Adipose tissue (tissue), 3 donors: ENCODE measurements around the gene PDE6D. TPM values are rescaled to one million over a fixed set of nuclear protein-coding genes. Genes with fewer than 3 reads are reported as not detected.

Experiments used
- H3K27ac ChIP-seq: one replicate; pipeline ENCODE4 v1.5.1; 2013; ENCODE audit warnings: low read depth, low read length
- WGBS, 3 donors: extraction: QIAGEN DNeasy Blood & Tissue Kit; methylation state at CpG; one replicate each; pipeline ENCODE4 v1.1.7; 2013; 5-methylcytosine and 5-hydroxymethylcytosine counted together
- polyA plus RNA-seq, 3 donors: library from polyadenylated mRNA; stranded (reverse); fragments of 200-250 nt; gene quantifications; one replicate each; pipeline ENCODE4 v1.2.3, GENCODE V29; 2013
- donor health status: healthy with polysubstance abuse.
- donor health status: Bipolar disorder and iron deficiency.
- donor health status: healthy.

PDE6D gene
- polyA plus RNA-seq = 10 to 100 TPM; 11.4 to 36.8 (median 18.1) TPM

DNA sequence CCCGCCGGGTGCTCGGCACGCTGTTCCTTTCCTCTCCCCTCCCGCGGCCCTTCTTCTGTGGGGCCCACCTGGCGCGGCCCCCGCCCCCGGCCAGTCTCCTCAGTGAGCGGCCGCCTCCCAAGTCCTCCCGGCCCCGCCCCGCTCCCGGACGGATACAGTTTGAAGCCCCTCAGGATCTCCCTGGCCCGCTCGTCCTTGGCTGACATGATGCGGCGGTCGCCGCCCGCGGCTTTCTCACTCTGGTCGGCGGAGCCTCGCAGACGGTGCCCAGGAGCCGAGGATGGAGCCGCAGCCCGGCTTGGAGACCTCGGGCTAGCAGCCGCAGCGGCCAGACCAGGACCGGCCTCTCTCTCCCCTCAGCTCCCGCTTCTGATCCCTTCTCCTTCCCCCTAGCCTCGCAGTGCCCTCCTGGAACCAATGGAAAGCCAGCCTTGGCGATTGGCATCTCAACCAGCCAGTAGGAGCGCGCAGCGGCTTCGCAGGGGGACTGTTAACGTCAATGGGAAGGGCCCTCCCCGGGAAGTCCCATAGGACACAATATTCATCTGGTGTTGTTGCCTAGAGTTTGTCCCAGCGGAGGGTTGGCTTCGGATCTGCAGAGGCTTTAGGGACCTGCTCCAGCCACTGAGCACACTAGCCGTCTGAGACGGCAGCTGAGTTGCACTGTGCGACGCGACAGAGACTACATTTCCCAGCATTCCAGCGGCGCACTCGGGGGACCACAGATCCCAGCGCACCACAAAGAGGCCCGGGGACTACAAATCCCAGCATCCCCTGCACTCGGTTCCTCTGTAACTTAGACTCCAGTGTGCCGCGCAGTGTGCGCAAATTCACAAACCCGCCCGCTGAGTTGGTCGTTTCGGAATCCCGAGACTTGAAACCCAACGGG, at the start of gene PDE6D:
Gene PDE6D (minus strand): TSS at position 374 of the 889 bp plus-strand sequence. CDS start 168 bp downstream, at position 206.
- WGBS, 3 donors = 0 to 1% (median 1%) methylated on average over 51 to 67 of the region's 67 CpGs
- no peak within 1 kb of the TSS for H3K27ac ChIP-seq

DNA sequence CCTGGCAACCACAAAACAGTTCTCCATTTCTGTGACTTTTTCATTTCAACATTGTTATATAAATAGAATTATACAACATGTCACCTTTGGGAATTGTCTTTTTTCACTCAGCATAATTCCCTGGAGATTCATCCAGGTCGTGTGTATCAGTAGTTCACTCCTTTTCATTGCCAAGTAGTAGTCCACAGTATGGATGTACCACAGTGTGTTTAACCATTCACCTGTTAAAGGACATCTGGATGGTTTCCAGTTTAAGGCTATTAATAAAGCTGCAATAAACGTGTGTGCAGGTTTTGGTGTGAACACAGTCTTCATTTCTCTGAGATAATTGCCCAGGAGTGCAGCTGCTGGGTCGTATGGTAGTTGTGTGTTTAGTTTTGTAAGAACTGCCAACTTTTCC, 40.8 kb upstream of the PDE6D start:
- 40 to 55% (median 53%) methylated on average over 3 of the region's 3 CpGs for WGBS, 3 donors

DNA sequence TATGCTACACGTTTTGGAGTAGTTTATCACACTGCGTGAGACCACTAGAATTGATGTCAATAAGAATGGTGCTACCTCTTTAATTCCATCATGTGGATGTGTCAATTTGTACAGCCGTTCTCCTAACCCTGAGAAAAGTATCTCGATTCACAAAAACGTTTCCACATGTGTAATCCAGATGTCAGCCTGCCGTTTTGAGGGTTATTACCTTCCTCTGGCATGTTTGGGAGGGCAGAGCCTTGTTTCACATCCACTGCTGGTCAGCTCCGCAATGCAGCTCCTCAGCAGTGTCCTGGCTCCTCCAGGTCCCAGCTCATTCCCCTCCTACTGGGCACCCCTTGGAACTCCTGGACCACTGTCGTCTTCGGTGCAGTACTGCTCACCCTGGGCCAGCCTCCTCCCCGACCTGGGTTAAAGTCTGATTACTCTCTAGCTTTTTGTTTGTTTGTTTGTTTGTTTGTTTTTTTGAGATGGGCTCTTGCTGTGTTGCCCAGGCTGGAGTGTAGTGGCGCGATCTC, 39.8 kb upstream of the PDE6D start:
- H3K27ac ChIP-seq = no peak overlapping the region
- 70 to 76% (median 71%) methylated on average over 12 of the region's 12 CpGs for WGBS, 3 donors

More for the DNA sequence above, 40.8 kb upstream of the PDE6D start:
- H3K27ac ChIP-seq = no peak overlapping the region

DNA sequence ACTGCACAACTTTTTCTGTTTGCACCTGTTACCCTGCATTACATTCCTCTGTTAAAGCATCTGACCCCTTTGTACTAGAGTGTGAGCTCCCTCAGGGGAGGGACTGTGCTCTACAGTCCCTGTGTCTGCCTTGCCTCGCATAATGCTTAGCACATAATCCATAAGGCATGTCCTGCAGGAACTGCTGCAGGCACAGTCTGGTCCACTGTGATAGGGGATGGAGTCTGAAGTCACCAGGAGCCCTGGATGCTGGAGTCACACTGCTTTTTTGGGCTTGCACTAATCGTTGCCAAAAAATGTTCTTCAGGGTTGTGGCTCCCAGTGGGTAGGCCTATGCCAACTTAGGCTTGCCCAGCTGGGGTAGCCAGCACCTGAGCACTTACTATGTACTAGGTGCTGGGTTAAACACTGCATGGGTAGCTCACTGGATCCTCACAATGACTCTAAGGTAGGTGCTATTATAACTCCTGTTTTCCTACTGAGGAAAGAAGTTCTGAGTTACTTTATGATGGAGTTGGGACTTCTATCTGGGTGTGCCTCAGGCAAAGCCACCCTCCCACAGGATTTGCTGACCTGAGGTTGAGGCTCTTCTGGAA, 38.5 kb upstream of the PDE6D start:
- H3K27ac ChIP-seq = no peak overlapping the region
- 64 to 73% (median 69%) methylated on average over 2 of the region's 2 CpGs for WGBS, 3 donors

DNA sequence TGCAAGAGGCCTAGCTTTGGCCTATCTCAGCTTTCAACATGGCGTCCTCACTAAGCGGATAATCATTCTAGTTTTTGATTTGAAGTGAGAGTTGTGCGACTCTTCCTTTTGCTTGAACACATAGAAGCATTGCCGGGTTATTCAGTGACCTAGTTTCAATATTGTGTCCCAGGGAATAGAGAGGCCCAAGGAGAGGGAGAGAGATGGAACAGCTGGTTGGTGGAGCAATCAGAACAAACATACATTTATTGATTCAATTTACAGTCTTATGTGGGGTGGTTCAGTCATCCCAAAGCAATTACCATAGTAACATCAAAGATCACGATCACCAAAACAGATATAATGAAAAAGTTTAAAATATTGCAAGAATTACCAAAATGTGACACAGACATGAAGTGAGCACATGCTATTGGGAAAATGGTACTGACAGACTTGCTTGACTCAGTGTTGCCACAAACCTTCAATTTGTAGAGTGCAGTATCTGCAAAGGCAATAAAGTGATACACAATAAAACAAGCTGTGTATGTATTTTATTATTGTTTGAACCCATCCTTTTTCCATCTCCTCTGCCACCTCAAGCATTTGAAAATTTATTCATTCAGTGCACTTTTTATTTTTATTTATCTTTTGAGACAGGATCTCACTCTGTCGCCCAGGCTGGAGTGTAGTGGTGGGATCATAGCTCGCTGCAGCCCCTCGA, 35.4 kb upstream of the PDE6D start:
- WGBS, 3 donors = 84 to 96% (median 89%) methylated on average over 8 of the region's 8 CpGs
- no peak overlapping the region for H3K27ac ChIP-seq

DNA sequence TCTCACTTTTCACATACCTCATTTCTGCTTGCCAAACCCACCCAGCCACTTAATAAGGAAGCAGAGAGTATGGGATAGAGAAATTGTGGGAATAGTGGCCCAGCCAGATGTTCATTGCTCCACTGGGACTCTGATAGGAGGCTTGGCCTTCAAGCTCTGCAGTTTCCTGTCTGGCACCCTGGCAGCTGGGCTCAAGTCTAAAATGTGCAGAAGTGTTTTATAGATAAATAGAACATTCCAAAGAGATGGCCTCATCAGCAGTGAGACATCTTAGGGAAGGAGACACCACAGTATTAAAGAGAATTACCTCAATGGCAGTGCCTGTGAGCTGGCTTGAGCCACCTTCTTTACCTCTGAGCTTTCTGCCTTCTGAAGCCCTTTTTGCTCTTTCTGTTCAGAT, 29.8 kb upstream of the PDE6D start:
- no peak overlapping the region for H3K27ac ChIP-seq

DNA sequence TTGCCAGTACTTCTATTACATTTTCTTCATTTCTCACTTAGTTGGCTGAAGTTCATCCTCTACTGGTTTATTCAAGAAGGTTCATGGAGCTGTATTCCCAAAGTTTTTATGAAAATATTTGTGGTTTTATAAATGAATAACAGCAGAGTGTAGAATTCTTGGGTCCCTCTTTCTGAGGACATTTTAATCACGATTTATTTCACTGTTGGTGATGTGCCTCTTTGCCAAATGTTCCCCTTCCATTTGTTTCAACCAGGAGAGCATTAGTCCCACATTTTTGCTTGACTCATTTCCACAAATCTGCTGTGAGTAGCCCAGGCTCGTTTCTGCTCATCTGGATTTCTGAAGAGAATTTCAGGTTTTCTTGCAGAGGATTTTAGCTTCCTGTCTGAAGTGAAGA, 25.9 kb upstream of the PDE6D start:
- 79 to 82% (median 80%) methylated on average over 2 of the region's 2 CpGs for WGBS, 3 donors

DNA sequence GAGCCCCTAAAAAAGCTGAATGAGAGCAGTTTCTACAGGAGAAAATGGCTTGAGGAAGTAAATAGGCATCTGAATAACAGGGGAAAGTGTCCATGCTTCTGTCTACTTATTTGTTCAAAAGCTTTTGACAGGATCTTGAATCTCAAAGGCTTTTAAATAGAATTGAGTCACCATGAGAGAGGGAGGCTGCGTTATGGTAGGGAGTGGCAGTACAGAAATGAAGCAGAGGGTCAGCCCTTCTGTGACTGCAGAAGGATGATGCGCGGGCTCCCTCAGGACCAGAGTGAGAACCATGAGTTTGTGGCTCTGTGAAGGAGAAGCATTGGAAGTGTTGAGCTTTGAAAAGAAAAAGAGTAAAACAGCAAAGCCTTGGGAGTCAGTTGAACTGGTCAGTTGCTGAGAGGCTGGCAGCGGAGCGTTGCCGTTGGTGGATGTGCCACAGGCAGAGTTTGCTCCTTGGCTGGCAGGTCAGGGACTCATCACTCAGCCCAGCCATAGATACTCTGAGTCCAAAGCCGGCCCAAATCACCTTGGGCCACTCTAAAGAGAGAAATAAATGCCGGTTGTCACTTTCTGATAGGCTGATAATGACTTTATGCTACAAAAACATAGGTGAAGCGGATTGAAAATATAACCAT, 22.5 kb upstream of the PDE6D start:
- WGBS, 3 donors = 84 to 95% (median 94%) methylated on average over 9 of the region's 9 CpGs

More for the DNA sequence above, 25.9 kb upstream of the PDE6D start:
- H3K27ac ChIP-seq = no peak overlapping the region

DNA sequence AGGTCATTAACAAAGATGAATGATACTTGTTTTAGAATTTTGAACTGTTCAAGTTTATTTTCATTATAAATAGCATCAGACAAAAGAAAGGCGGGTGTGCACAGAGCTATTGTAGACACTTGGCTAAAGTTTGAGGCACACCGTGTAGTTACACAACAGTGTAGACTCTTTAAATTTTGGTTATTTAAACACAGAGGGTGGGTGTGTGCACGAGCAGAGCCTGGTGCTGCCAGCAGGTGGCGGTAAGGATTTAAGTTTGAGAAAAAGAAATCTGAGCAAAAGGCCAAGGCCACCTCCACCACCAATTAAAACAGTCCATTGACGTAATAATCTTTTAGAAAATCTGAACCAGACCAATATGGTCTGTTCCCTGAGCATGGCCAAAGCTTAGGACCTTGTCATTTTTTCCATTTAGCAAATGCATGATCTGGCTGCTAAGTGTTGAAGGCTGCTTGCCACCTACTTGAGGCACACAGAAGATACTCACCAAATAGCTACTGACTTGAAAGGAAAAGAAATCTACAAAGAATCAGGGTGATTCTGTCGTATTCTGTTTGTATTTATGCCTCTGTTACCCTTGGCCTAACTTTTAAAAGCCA, 19.5 kb upstream of the PDE6D start:
- no peak overlapping the region for H3K27ac ChIP-seq
- 41 to 64% (median 60%) methylated on average over 6 of the region's 6 CpGs for WGBS, 3 donors

More for the DNA sequence above, 22.5 kb upstream of the PDE6D start:
- no peak overlapping the region for H3K27ac ChIP-seq

DNA sequence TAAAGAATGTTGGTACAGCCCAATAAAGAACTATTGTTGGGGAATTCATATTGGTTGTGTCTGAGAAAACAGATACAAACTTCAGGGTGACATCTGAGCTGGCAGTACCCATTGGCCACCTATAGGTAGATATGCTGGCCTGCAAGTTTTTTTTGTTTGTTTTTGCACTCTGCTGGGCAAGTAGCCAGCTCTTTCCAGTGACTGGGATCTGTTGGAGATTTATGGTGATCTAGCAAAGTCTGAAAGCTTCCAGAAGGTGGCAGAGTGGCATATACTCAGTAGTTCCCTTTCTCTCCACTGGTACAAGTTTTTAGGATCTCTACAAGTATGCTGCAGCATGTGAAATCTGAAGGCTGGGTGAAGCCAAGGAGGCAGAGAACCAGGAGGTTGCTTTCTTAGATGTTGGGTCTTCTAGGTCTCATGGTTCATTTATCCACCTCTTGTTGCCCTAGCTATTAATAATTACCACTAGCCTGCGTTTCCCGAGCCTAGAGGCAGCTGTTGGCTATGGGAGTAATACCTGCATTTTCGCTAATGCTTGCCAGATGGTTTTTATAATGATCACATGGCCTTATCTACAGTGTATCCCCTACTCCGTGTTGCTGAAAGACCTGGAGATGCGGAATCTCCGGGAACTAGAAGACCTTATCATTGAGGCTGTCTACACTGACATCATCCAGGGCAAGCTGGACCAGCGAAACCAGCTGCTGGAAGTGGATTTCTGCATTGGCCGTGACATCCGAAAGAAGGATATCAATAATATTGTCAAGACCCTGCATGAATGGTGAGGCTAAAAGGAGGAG, 14.6 kb upstream of the PDE6D start:
- no peak overlapping the region for H3K27ac ChIP-seq
- WGBS, 3 donors = 66 to 92% (median 88%) methylated on average over 9 of the region's 9 CpGs

DNA sequence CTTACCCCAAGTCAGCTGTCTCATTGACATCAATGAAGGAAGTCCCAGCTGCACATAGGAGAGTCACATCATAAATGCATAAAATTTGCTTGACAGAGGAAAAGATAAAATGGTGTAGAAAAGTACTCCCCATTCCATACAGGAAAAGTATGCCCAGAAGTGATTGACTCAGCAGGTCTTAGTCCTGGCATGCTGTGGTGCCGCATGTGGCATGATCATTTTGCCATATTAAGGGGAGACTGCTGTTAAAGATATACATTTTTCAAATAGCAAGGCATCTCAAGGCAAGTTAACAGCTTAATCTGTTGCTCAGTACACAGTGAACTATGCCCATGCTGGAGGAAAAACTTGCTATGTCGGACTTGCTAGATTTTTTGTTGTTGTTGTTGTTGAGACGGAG, 13.3 kb upstream of the PDE6D start:
- 97 to 99% (median 97%) methylated on average over 3 of the region's 3 CpGs for WGBS, 3 donors
- H3K27ac ChIP-seq = no peak overlapping the region

DNA sequence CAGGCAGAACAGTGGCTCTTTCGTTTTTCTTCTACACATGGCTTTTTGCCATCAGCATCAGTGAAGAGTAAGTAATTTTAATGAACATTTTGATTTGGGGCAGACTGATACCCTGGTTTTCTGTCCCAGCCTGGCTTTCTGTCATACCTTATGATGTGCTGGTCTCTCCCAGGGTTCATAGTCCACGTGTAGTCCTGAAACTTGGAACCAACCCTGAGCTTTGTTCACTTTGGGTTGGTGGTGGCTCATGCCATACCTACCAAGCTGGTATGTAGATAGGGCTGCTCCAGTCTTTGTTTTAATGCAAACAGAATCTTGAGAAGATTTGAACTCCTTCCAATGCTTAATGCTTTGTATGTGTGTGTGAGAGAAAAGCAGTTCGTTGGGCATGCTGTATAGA, 10.0 kb upstream of the PDE6D start:
- no peak overlapping the region for H3K27ac ChIP-seq
- 67 to 76% (median 75%) methylated on average over 3 of the region's 3 CpGs for WGBS, 3 donors

DNA sequence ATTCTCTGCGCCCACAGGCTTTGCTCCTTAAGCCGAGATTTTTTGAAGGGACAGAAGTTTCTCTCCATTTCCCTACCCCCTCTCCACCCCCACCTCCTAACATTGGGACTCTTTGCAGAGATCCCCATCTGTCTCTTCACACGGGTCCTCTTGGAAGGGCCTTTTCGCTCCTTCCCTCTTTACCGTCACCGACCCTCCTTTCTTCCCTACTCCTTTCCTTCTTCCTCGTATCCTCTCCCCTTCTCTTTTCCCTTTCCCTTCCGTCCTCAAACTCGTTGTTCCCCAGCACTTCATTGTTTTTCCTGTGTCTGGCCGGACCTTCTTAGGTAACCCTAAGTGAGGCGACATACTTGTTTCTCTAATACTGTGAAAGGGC, 5.8 kb upstream of the PDE6D start:
- 10 to 16% (median 14%) methylated on average over 11 of the region's 11 CpGs for WGBS, 3 donors
- no peak overlapping the region for H3K27ac ChIP-seq

DNA sequence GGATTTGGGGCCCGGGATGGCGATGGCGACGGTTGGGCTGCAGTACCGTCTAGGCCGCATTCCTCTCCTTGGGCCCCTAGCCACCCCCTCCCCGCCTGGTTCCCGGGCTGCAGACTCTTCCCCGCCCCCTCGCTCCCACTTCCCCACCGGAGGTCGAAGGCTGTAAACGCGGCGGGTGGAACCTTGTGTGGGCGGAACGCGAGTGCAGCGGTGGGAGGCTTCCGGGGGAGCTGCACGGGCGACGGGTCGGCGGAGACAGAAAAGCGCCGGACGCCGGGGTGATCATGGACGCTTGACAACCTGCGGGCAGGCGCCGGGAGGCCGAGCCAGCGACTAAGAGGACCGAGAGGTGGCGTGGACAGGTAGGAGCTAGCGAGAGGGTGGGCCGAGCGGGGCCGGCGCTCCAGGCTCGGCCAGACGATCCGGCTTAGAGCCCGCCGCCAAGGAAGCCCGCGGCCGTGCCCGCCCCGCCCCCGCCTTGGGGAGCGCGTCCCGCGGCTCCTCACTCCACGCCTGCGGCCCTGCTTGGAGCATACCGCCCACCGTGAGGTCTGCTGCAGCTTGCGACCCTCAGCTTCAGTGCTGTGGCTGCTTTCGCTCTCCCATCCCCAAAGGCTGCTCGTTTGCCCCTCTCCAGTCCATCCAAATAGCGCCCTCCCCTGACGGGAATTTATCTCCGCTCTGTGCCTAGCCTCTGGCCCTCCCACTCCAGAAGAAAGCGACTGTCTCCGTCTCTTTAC, 5.3 kb upstream of the PDE6D start, which contains the start of gene COPS7B:
Gene COPS7B (plus strand): TSS at position 269 of the 740 bp plus-strand sequence. CDS start 2,126 bp downstream, outside the sequence.
- no peak within 1 kb of the TSS for H3K27ac ChIP-seq
- 1% methylated on average over 59 to 69 of the region's 69 CpGs for WGBS, 3 donors

DNA sequence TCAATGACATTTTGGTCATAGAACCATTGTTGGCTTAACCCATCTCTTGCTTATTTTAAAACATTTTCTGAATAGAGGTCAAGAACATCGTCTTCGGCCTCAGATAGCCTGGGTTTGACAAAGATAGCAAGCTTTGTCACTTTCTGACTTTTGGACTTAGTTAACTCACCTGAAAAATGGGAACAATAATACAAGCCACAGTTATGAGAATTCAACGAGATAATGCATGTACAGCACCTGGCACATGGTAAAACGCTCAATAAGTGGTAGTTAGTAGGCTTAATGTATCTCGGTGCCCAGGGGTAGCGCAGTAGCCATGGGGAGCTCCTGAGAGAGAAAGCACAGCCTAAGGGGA, 4.7 kb upstream of the PDE6D start:
- 28 to 49% (median 46%) methylated on average over 6 of the region's 6 CpGs for whole genome bisulfite sequencing, 3 donors

DNA sequence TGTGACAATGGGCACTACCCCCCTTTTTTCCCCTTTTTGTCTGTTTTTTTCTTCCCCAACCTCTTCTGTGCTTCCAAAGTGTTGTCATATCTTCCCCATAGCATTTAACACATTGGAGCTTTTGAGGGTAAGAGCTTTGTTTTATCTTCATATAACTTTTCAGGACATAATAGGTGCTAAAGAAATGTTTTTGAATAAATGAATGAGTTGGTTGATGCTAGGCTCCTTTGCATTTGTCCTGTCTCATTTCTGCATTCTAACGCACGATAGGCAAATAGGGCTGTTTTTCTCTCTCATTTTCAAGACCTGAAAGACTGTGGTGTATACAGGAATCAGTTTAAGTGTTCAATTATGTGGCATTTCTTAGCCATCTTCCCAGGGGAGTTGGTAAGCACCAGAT, 4.3 kb upstream of the PDE6D start:
- 79 to 90% (median 86%) methylated on average over 2 of the region's 2 CpGs for WGBS, 3 donors
- H3K27ac ChIP-seq = no peak overlapping the region

More for the DNA sequence above, 4.7 kb upstream of the PDE6D start:
- H3K27ac ChIP-seq = no peak overlapping the region
